Spleen (tissue), 11 donors: Measurements from ENCODE around the gene PIGW. TPM values are rescaled to one million over a fixed set of nuclear protein-coding genes. Genes with fewer than 3 reads are reported as not detected.

Experiments used
- DNase-seq: peaks from one replicate; pipeline ENCODE4 v3.0.0-alpha.2; 2020
- H3K27ac ChIP-seq, 8 donors: fragments of 200-600 bp; sonication (generic) in 7 of 8; 1 replicate in 4 of 8; 2 replicates in 4 of 8; pipeline versions ENCODE4 v1.5.0 to v1.8.0; 2016 to 2021; ENCODE audit warnings: inconsistent platforms in 4 of 8, mild to moderate bottlenecking in 4 of 8, moderate library complexity in 1 of 8
- H3K27me3 ChIP-seq, 7 donors: fragments of 200-600 bp; sonication (generic) in 6 of 7; replicated peaks in 1 of 7; 1 replicate in 4 of 7; 2 replicates in 3 of 7; pipeline versions ENCODE4 v1.5.0 to v1.8.0; 2016 to 2021; ENCODE audit warnings: inconsistent platforms in 3 of 7, mild to moderate bottlenecking in 1 of 7
- H3K36me3 ChIP-seq, 6 donors: fragments of 200-600 bp; sonication (generic) in 5 of 6; 1 replicate in 4 of 6; 2 replicates in 2 of 6; pipeline versions ENCODE4 v1.5.0 to v1.8.0; 2016 to 2021; ENCODE audit warnings: inconsistent platforms in 2 of 6
- H3K4me1 ChIP-seq, 6 donors: fragments of 200-600 bp; sonication (generic) in 5 of 6; 1 replicate in 3 of 6; 2 replicates in 3 of 6; pipeline versions ENCODE4 v1.5.0 to v1.8.0; 2016 to 2021; ENCODE audit warnings: inconsistent platforms in 3 of 6
- H3K4me3 ChIP-seq, 8 donors: fragments of 200-600 bp; sonication (generic) in 7 of 8; 1 replicate in 4 of 8; 2 replicates in 4 of 8; pipeline versions ENCODE4 v1.5.0 to v1.8.0; 2016 to 2021; ENCODE audit warnings: inconsistent platforms in 4 of 8, mild to moderate bottlenecking in 4 of 8, moderate library complexity in 2 of 8
- H3K9me3 ChIP-seq, 8 donors: fragments of 200-600 bp; sonication (generic) in 7 of 8; 1 replicate in 4 of 8; 2 replicates in 4 of 8; pipeline versions ENCODE4 v1.5.0 to v1.8.0; 2016 to 2021; ENCODE audit warnings: inconsistent platforms in 4 of 8
- CTCF ChIP-seq, 11 experiments: fragments of 200-600 bp in 7 of 11; fragments of 450-650 bp in 4 of 11; sonication (generic) in 4 of 11; IDR thresholded peaks in 8 of 11; conservative IDR thresholded peaks in 3 of 11; 1 replicate in 7 of 11; 2 replicates in 4 of 11; pipeline versions ENCODE4 v1.4.0 to v1.8.0; 2016 to 2021; ENCODE audit warnings: antibody characterized with exemption in 11 of 11, inconsistent platforms in 4 of 11, mild to moderate bottlenecking in 1 of 11
- POLR2A ChIP-seq, 3 donors: fragments of 450-650 bp; IDR thresholded peaks; one replicate each; pipeline ENCODE4 v1.5.1; 2017; ENCODE audit warnings: antibody characterized with exemption in 3 of 3, mild to moderate bottlenecking in 1 of 3
- POLR2AphosphoS5 ChIP-seq, 3 donors: sonication (generic); formaldehyde crosslinking; IDR thresholded peaks; one replicate each; pipeline ENCODE4 v1.5.1; 2017; ENCODE audit warnings: antibody characterized with exemption in 3 of 3
- WGBS, 5 donors: extraction: QIAGEN DNeasy Blood & Tissue Kit in 3 of 5; methylation state at CpG; one replicate each; pipeline versions ENCODE4 v1.1.5 to v1.1.7; 2013 to 2018; 5-methylcytosine and 5-hydroxymethylcytosine counted together
- intact Hi-C: fragments of 100-400 bp; cut with DNase I; formaldehyde crosslinking; loops from one replicate; pipeline ENCODE4 v1.15.0; 2023; ENCODE audit warnings: low total_unique reads
- polyA plus RNA-seq, 3 donors: library from polyadenylated mRNA; stranded (reverse); fragments of 200-250 nt; gene quantifications; one replicate each; pipeline ENCODE4 v1.2.1, GENCODE V29; 2013
- total RNA-seq, 7 donors: library from RNA; depleted of rRNA in 3 of 7; stranded (reverse); fragments of >200 nt in 3 of 7; fragmentation: NEBNext Ultra II Directional in 4 of 7; extraction: Animal tissue kit (Norgen Biotek cat#: 25700) in 4 of 7; gene quantifications; one replicate each; pipeline versions ENCODE4 v1.1.0 to v1.2.1, GENCODE V29; 2016 to 2021
- donor health status: healthy with polysubstance abuse.
- donor health status: DM: no; HTN: no; CAD: no; lungs with moderate emphysema.
- donor health status: DM: no; HTN: no; CAD: no.
- donor health status: Bipolar disorder and iron deficiency.
- donor health status: healthy.
- donor health status: DM: no; HTN: no; CAD: no.
- donor health status: DM: yes; HTN: yes; CAD: no.

PIGW gene
- total and polyA plus RNA-seq, 10 donors: 3.3 to 7.7 (median 5.6) TPM

GRCh38 chr17:36495076-36495578 lies 39.7 kb upstream of the PIGW start:
- intact Hi-C loops: no loop called here

GRCh38 chr17:36496018-36496789 lies 38.6 kb upstream of the PIGW start:
- intact Hi-C loops: no loop called here
- Histone ChIP-seq H3K4me1 (peaks cover 0 to 8% (median 0%) of the 10 kb centered on the region in 6 donors), H3K27ac (no peak overlapping the region), H3K4me3 (no peak overlapping the region), H3K36me3 (peaks cover 0 to 100% (median 79%) of the 10 kb centered on the region in 6 donors), H3K9me3 (no peaks in the 10 kb centered on the region), H3K27me3 (no peaks in the 10 kb centered on the region)
- no peak for DNase-seq
- 91 to 94% (median 94%) methylated on average over 9 of the region's 9 CpGs for WGBS, 5 donors
- TF ChIP-seq POLR2AphosphoS5 (IDR thresholded peaks at IDR 0.05) (no peak), POLR2A (IDR thresholded peaks at IDR 0.05) (no peak), CTCF (IDR thresholded peaks at IDR 0.05 in 8 of 11, conservative IDR thresholded peaks at IDR 0.05 in 3 of 11) (no peak)

More at GRCh38 chr17:36495076-36495578, 39.7 kb upstream of the PIGW start:
- Histone ChIP-seq H3K27ac (no peak overlapping the region), H3K36me3 (peaks cover 0 to 94% (median 75%) of the 10 kb centered on the region in 6 donors), H3K9me3 (no peaks in the 10 kb centered on the region), H3K27me3 (no peaks in the 10 kb centered on the region), H3K4me3 (no peak overlapping the region), H3K4me1 (peaks cover 0 to 18% (median 2%) of the 10 kb centered on the region in 6 donors)
- TF ChIP-seq CTCF (IDR thresholded peaks at IDR 0.05 in 8 of 11, conservative IDR thresholded peaks at IDR 0.05 in 3 of 11): no peak
- TF ChIP-seq POLR2A (IDR thresholded peaks at IDR 0.05): no peak
- TF ChIP-seq POLR2AphosphoS5 (IDR thresholded peaks at IDR 0.05): no peak
- 78 to 96% (median 81%) methylated on average over 3 of the region's 3 CpGs for WGBS, 5 donors
- DNase-seq: no peak

- intact Hi-C loops: no loop called here
- Histone ChIP-seq H3K36me3 (peaks cover 0 to 100% (median 68%) of the 10 kb centered on the region in 6 donors), H3K27ac (no peak overlapping the region), H3K27me3 (no peaks in the 10 kb centered on the region), H3K9me3 (no peaks in the 10 kb centered on the region), H3K4me3 (no peak overlapping the region), H3K4me1 (no peaks in the 10 kb centered on the region)
- DNase-seq: no peak
- TF ChIP-seq POLR2AphosphoS5 (IDR thresholded peaks at IDR 0.05) (peak in 1 of 3 donors; percentile 21), POLR2A (IDR thresholded peaks at IDR 0.05) (no peak)
- 93 to 97% (median 95%) methylated on average over 8 to 9 of the region's 9 CpGs for WGBS, 5 donors
Measured at GRCh38 chr17:36498155-36498554, 36.6 kb upstream of the PIGW start.

- no peaks in the 10 kb centered on the region for H3K9me3 ChIP-seq
- 71 to 84% (median 75%) methylated on average over 7 of the region's 7 CpGs for WGBS, 5 donors
- H3K4me3 ChIP-seq: no peak overlapping the region
- no peaks in the 10 kb centered on the region for H3K4me1 ChIP-seq
- H3K36me3 ChIP-seq: peaks cover 0 to 100% (median 67%) of the 10 kb centered on the region in 6 donors
- H3K27me3 ChIP-seq: no peaks in the 10 kb centered on the region
- intact Hi-C loops: no loop called here
- TF ChIP-seq POLR2AphosphoS5 (IDR thresholded peaks at IDR 0.05) (peak in 2 of 3 donors; percentile 18 to 44), CTCF (IDR thresholded peaks at IDR 0.05 in 8 of 11, conservative IDR thresholded peaks at IDR 0.05 in 3 of 11) (no peak)
- DNase-seq: no peak
- H3K27ac ChIP-seq: no peak overlapping the region
Measured at GRCh38 chr17:36498560-36499300, 36.1 kb upstream of the PIGW start.
